ENCODE data around the gene PRND. TPM values are rescaled to one million over a fixed set of nuclear protein-coding genes. Genes with fewer than 3 reads are reported as not detected.
A peak's percentile ranks its signal among the peaks of the same experiment; 100 is the strongest.

The PRND gene
- total and polyA plus RNA-seq, 10 of the 15 experiments (the other 5 are each of a cell fraction or from before 2014, with no cell fraction given), result not detected

DNA sequence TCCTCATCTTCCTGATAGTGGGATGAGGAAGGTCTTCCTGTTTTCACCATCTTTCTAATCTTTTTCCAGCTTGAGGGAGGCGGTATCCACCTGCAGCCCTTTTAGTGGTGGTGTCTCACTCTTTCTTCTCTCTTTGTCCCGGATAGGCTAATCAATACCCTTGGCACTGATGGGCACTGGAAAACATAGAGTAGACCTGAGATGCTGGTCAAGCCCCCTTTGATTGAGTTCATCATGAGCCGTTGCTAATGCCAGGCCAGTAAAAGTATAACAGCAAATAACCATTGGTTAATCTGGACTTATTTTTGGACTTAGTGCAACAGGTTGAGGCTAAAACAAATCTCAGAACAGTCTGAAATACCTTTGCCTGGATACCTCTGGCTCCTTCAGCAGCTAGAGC is 21.8 kb upstream of the PRND start (continued):
- no peak for TF ChIP-seq E2F8 (IDR thresholded peaks at IDR 0.05; ENCODE audit: low read depth, partially characterized antibody)

GRCh38 chr20:4702562-4703280 is 19.0 kb upstream of the PRND start:
- Histone ChIP-seq H3K9me3 (replicated peaks; ENCODE audit: control insufficient read depth, insufficient read depth, low read length) (no peaks in the 10 kb centered on the region), H2AFZ (ENCODE audit: control insufficient read depth, low read depth, low read length) (no peak overlapping the region), H3K36me3 (ENCODE audit: control insufficient read depth in 2 of 2, insufficient read depth in 2 of 2, low read length in 1 of 2) (0 out of 4 replicates have a peak, but pooled peaks cover 0 to 3% of the 10 kb centered on the region in 2 experiments), H3K4me3 (no peak overlapping the region), H3K9ac (ENCODE audit: control insufficient read depth, insufficient read depth, low read length) (no peak overlapping the region), H3K27ac (ENCODE audit: control insufficient read depth, insufficient read depth) (no peak overlapping the region), H3K79me2 (ENCODE audit: control insufficient read depth, insufficient read depth, low read length) (no peaks in the 10 kb centered on the region), H3K4me2 (ENCODE audit: control insufficient read depth, insufficient read depth) (no peak overlapping the region), H3K27me3 (replicated peaks in 1 of 2; ENCODE audit: control insufficient read depth in 2 of 2, insufficient read depth in 2 of 2, low read length in 1 of 2) (no peaks in the 10 kb centered on the region; a peak in 1 of 4 replicates), H4K20me1 (ENCODE audit: control insufficient read depth, insufficient read depth) (no peaks in the 10 kb centered on the region), H3K4me1 (ENCODE audit: control insufficient read depth, insufficient read depth, low read length) (no peaks in the 10 kb centered on the region)
- ChIA-PET RAD21 (ENCODE audit: unreplicated experiment) (no interaction called here), SMC1A (ENCODE audit: uncharacterized antibody, unreplicated experiment) (no interaction called here), CTCF (no interaction called here), POLR2A (no interaction called here)
- in situ Hi-C loops (cut with MboI), result no loop called here
- ATAC-seq (no peak), DNase-seq (ENCODE audit: low read depth, low spot score) (no peak), FAIRE-seq (no peak)
- no TSS peak for BruUV-seq (replicated peaks)
- 58% methylated on average over 7 of the region's 7 CpGs for WGBS (ENCODE audit: insufficient coverage, insufficient replicate concordance, low lambda C conversion rate, missing lambda C conversion rate)
- TF ChIP-seq ZBTB33 (IDR thresholded peaks at IDR 0.05) (no peak), SPI1 (IDR thresholded peaks at IDR 0.05; ENCODE audit: borderline replicate concordance, insufficient read depth, low read depth, low read length) (peak; percentile 31; the same call in 1 of the 2 replicates)
- intact Hi-C loops (cut with micrococcal nuclease; ENCODE audit: unreplicated experiment), result no loop called here
